OCI-LY3 (cell line): ENCODE results near the gene DENND1A.

Experiments used
- CTCF ChIP-seq: fragments of 200-600, 300-600 bp; sonication (generic); IDR thresholded peaks from 2 replicates; pipeline ENCODE4 v1.5.1; 2014; ENCODE audit warnings: antibody characterized with exemption, low read length, low read depth
- EZH2phosphoT487 ChIP-seq: fragments of 200-600 bp; shearing (Covaris generic); IDR thresholded peaks from 2 replicates; pipeline ENCODE4 v1.6.1; 2018; ENCODE audit warnings: antibody characterized with exemption, mixed run types, low read depth

DNA sequence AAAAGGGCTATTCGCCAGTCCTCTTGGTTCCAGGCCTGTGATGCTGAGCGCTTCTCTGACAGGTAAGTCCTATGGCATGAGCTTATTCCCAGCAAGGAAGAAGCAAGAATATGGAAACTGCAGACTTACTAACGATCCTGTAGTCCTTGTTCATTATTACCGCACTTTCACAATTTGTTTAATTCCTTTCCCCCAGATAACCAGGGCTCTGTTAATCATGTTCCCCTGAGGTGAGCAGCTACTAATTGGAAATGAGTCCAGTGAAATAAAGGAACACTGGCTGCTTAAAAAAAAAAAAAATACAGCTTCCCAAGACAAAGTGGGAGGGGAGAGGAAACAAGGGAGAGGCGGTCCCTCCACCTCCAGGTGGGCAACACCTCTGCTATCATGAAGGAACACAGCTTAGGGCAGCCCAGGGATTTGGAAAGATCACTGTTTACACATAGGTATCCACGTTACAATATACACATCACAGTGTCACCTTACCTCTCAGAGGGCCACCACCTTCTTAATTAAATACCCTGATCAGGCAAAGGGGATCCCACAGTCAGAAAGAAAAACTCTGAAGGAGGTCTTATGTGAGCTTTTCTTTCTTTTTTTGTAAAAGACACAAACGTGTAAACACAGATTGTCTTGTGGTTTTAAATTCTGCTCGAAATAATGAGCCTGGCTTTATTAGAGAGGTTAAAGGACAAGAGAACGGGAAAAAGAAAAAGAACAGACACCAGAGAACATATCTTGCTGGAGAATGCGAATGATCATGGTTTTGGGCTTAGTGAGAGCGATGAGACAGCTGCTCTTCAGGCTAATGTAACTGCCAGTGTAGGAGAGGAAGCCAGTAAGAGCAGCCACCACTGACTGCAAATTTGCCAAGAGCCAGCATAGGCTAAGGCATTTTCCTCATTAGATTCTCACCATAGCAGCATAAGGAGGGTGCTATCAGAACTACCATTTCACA lies 315.3 kb downstream of the DENND1A start:
- TF ChIP-seq CTCF (no peak), EZH2phosphoT487 (no peak)
